ENCODE measurements around the gene MAGEC3.

DNA sequence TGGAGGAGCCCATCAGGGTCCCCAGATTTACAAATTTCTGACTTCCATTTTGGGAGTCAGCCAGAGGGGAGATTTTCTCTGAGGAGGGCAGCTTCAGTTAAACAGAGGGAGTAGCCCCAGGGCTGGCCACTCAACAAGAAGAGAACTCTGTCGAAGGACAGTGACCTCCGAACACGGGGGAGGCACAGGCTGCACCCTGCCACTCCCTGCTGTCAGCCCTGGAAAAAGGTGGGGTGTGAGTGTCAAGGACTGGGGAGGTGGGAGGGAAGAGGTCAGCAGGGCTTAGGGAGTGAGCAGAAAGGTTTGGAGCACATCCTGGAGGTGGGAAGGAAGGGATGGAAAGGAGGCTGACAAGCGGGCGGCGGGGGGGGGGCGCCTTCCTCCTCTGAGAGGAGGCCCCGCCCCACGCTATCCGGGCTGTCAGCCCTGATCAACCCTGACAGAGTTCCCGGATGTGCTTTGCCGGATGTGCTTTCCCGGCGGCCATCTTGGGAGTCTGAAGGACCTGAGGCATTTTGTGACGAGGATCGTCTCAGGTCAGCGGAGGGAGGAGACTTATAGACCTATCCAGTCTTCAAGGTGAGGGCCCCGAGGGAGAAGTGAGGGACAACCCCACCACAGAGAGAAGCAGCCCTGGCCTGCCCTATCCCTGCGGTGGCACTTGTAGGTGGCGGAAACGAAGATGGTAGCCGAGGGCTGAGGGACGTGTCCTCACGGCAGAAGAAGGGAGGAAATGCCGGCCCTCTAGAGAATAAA is 65.5 kb downstream of the MAGEC3 start, which contains the start of gene MAGEC1:
- TF ChIP-seq ZC3H4 (CRISPR knock-in tag; IDR thresholded peaks at IDR 0.05; ENCODE audit: borderline replicate concordance) (no peak), TBP (optimal IDR thresholded peaks at IDR 0.05; ENCODE audit: low read depth, low read length) (peak; percentile 20), TEAD4 (IDR thresholded peaks at IDR 0.05; ENCODE audit: low read length) (no peak), TEAD4 (CRISPR knock-in tag; IDR thresholded peaks at IDR 0.05; ENCODE audit: borderline replicate concordance) (no peak)
- TF ChIP-seq, protein P1, sequence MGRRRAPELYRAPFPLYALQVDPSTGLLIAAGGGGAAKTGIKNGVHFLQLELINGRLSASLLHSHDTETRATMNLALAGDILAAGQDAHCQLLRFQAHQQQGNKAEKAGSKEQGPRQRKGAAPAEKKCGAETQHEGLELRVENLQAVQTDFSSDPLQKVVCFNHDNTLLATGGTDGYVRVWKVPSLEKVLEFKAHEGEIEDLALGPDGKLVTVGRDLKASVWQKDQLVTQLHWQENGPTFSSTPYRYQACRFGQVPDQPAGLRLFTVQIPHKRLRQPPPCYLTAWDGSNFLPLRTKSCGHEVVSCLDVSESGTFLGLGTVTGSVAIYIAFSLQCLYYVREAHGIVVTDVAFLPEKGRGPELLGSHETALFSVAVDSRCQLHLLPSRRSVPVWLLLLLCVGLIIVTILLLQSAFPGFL (CRISPR knock-in tag; IDR thresholded peaks at IDR 0.05), result no peak

All from K562 (cell line).